ENCODE results near the gene CD8B.
"Not testable (repeated sequence)": the region's sequence is repeated elsewhere in the genome, so short reads cannot be mapped to it uniquely, and the experiment has no call there.

The CD8B gene

DNA sequence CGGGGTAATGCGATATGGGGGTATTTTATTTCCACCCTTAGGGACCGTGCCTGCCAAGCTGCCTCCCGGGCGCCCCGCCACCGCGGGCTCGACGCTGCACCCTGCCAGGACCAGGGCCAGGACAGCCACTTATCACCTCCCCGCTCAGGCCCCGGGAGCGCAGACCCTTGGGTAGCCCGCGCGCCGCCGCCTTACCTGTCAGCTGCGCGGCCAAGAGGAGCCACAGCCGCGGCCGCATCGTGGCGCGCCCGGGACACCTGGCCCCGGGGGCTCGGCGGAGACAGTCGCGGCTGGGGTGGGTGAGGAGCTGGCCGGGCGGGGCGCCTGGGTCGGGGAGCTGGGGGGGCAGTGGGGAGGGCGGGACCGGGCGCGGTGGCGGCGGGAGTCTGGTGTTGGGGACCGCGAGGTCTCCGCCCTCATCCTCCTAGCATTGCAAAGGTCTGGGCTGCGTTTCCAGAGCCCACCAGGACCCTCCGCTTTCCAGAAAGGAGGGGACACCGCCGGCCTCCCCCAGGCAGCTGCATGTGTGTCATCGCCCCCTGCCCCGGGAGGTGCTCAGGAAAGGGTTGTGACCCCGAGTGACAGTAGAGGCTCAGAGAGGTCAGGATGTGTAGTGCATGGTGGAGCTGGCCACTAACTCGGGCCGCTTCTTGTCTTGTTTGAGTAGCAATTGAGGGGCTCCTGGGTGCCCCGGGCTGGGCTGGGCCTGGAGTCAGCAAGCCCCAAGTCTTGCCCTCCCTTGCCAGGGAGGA lies at the start of gene CD8B:
Gene CD8B (minus strand): TSS at position 259 of the 752 bp plus-strand sequence. CDS start 21 bp downstream, at position 238.
- DNase-seq = not testable (repeated sequence)

DNA sequence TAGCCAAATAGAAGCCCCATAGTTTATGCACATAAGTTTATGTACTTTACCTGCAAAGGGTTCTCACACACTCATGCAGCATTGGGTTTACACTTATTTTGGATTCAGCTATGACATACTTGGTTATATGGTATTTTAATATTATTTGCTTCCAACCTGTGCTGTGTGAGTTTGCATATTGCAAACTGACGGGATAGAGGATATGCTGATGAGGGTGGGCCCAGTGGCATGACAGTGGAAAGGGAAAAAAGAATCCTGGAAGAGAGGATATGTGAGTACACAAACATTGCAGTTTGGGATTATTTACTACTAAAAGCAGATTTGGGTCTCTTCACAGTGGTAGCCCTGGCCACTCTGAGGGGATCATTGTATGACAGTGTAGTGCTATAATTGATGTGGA lies 44.2 kb upstream of the CD8B start:
- DNase-seq = not testable (repeated sequence)

DNA sequence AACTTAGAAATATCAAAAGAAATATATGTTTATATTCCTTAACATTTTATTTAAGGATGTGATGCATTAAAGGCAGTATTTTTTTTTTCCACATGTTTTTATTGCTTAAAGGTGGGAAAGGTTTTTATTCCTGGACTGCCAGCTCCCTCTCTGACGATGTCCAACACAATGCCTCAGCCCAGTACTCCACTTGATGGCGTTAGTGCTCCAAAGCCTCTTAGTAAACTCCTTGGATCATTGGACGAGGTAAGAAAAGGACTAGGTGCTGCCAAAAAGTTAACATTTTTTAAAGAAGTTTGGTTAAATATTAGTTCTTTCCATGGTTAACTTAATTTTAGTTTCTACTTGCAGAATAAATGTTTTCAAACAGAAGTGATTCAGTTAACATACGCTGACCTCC lies 39.0 kb upstream of the CD8B start:
- not testable (repeated sequence) for DNase-seq

DNA sequence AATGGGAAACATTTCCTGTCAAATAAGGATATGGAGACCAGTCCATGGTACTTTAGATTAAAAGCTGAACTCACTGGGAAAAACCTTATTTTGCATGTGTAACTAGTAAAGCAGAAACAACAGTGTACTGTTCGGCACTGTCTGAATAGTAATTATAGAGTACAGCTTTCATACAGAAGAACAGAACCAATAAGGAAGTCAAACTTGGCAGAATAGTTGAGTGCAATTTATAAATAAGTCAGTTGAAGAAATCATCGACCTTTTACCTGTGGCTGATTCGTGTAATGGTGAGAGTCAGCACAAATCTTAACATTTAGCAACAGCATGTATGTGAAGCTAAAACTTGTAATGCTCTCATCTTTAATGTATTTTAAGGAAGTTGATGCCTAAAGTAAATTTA lies 24.3 kb upstream of the CD8B start:
- not testable (repeated sequence) for DNase-seq

DNA sequence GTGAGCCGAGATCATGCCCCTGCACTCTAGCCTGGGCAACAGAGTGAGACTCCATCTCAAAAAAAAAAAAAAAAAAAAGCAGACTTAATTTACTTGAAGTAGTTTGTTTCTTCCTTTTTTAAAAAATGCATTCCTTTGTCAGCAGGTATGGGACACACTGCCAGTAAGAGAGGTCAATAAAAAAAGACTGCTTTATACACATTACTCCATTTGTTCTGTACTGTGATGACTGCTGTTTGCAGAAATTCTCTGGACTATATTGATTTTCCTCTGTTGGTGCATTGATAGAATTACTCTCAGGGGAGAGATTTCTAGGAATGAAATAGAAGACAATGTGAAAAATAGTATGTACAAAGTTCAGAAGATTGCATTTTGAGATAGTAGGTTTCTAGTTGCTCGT lies 21.2 kb upstream of the CD8B start:
- DNase-seq = not testable (repeated sequence)

DNA sequence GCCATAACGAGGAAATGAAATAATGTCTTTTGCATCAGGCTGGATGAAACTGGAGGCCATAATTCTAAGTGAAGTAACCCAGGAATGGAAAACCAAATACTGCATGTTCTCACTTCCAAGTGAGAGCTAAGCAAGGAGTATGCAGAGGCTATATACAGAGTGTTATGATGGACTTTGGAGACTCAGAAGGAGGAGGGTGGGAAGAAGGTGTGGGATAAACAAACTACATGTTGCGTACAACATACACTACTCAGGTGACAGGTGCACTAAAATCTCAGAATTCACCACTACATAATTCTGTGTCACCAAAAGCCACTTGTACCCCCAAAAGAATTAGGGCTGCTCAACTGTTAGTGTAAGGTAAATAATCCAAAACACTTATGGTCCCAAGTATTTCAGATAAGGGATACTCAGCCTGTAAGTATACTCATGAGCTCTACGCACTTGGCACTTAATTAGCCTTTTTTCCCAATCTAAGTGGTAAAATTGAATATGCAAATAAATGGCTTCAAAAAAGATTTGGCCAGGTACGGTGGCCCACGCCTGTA lies 20.5 kb upstream of the CD8B start:
- DNase-seq = not testable (repeated sequence)

DNA sequence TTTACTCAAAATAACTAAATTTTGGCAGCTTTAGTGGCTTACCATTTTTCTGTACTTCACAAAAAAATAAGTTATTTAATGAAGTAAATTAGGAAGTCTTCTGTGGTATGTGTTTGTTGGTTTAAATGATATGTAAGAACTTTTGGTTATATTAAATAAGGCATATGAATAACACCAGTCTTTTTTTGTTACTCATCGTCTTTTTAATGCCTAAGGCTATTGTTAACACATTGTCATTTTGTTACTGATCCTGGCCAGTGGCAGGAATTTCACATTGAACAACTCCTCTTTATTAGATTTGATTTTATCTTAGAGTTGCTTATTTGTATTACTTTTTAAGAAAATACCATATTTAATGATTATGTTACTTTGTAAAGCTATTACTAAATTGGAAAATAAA lies 17.3 kb upstream of the CD8B start:
- not testable (repeated sequence) for DNase-seq

DNA sequence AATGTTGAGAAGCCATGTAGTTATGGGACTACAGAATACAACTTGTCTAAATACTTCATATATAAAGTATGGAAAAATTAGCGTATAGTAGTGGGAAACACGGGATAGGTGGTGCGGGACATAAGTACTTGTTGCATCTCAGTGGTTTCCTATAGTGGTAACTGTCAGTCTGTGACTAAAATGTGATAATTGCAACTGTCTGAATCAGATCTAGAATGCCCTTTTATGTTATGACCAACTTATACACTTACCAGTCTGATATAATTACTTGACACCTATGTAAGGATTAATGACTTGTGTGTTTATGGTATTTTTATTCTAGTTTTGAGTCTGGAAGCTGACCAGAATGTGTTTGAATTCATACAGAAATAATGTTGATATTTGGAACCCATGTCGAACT lies 9.3 kb upstream of the CD8B start:
- not testable (repeated sequence) for DNase-seq

DNA sequence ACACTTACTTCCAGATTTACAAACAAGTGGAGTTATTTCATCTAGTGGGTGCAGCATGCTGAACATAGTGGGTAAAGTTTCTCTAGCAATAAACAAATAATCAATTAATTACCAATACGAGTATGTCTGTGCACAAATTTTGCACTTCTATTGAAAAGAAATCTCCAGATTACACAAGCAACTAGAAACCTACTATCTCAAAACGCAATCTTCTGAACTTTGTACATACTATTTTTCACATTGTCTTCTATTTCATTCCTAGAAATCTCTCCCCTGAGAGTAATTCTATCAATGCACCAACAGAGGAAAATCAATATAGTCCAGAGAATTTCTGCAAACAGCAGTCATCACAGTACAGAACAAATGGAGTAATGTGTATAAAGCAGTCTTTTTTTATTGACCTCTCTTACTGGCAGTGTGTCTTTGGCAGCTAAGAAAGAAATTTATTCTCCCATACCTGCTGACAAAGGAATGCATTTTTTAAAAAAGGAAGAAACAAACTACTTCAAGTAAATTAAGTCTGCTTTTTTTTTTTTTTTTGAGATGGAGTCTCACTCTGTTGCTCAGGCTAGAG lies 7.3 kb upstream of the CD8B start:
- not testable (repeated sequence) for DNase-seq

DNA sequence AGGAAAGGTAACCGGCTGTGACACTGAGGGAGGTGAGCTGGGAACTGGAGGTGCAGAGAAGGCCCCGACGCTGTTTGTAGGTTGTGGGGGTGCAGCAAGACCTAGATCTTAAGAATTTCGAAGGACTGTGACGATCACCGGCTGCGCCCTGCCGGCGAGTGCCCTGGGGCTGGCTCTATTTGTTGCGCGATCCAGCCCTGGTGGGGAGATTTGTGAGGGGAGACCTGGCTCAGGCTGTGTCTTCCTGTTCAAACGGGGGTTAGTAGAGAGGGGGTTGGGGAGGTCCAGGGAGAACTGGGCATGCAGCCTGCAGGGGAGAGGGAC lies 656 bp upstream of the CD8B start:
- DNase-seq = not testable (repeated sequence)

DNA sequence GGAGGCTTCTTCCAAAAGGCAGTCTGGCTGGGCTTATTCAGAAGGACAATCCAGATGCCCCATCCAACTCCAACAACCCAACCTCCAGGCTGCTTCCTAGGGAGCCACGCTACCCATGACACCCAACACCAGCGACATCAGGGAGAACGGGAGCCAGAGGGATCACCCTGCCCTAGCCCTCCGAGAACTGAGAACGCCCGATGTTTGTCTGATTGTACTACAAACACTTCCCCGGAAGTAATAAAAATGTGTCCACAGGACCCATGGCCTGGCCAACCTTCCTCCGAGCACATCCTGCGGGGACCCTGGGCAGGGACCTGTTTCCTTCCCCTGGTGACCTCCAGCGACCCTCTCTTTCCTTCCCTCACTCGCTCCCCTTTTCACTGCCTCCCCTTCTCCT lies 511 bp downstream of the CD8B start:
- not testable (repeated sequence) for DNase-seq

DNA sequence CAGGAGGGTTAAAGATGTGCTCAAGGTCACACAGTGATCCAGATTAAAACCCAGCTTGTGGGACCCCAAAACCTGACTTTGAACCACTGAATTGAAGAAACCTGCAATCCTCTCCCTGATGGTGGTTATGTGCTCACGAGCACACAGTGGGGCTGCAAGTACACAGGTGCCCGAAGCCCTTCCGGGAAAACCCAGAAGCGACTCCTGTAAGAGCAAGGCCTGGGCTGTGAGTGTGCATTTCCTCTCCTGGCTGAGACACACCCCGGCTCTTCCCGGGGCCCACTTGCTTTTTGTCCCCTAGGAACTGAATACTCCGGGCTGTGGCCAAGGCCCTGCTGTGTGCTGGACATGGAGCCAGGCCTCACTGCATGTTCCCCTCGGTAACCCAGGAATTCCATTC lies 1.1 kb downstream of the CD8B start:
- DNase-seq = not testable (repeated sequence)

DNA sequence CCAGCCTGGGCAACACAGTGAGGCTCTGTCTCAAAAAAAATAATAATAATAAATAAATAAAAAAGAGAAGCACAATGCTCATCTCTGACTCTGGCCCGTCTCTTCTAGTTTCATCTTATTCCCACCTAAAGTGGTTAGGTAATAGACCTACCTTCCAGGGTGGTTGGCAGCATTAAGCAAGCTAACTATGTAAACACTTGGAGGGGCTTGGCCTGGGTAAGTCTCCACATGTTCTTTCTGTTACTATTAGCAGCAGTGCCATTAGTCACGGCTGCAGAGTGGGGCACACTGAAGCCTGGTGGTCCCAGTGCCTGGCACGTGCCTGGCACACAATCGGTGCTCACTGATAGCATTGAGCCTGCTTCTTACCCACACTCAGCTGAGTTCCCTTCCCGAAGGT lies 4.0 kb downstream of the CD8B start:
- DNase-seq = not testable (repeated sequence)

DNA sequence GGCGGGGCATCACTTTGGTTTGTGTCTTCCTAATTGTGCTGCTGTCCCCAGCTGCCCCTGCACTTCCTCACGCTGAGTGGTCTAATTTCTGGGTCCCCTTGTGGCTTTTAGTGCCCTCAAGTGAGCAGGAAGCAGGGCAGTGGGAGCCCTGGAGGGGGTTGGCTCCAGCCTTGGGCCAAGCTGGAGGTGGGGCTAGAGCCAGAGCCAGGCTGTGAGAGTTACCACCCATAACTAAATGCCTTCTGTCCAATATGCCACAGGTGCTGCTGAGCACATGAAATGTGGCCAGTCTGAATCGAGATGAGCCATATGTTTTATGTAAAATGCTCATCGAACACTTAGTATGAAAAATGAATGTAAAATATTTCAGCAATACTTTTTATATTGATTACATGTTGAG lies 5.2 kb downstream of the CD8B start:
- DNase-seq = not testable (repeated sequence)

DNA sequence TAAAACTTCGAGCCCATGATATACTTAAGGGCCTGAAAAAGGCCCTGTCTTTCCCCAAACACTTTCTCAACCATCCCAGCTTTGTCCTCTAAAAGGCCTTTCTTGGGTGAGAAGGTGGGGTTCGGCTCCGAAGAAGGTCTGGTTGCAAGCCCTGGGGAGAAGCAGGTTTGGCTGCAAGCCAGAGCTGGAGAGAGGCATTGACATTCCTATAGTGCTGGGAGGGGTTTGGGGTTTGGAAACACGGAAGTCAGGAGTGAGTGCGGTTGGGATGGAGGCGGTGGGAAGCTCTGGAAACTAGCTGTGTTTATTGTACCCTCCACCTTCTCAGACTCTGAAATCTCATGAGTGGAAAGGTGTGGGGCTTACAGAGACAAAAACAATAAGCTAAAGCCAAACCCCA lies 5.7 kb downstream of the CD8B start:
- not testable (repeated sequence) for DNase-seq

DNA sequence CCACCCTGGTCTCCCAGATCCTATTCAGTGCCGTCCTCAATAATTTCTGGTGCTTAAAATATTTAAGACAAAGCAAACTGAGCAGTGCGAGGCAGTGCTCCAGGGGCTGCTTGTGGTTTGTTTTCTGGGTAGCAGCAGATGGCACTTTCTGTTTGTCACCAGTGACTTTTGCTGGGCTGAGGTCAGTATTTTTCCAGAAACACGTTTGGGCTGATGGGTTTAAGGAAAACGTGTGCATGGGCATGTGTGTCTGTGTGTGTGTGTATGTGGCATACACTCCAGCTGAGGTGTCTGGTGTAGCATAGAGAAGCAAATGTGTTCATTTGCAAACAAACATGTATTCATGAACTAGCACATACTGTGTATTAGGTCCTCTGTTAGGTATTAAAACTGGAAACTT lies 10.1 kb downstream of the CD8B start:
- not testable (repeated sequence) for DNase-seq

DNA sequence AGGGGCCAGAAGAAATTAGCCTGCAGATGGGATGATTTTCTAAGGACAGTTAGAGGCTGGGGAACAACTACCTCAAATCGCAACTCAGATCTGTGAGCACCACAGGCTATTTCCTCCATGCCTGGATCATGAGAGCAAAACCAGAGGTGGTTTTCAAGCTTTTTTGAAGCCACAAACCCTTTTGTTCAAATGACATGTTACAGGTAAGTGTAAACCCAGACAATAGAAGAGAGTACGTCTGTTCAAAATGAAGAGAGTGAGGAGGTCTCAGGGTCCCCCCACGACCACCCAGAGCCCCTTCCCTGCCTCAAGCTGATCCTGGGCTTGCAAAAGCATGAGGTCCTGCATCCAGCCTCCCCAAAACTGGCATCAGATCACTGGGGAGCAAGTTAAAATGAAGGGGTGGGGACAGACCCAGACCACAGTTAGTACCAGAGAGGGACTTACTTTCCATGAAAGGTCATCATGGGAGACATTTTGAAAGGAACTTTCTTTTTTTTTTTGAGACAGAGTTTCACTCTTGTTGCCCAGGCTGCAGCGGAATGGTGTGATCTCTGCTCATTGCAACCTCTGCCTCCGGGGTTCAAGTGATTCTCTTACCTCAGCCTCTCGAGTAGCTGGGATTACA lies 19.0 kb downstream of the CD8B start:
- not testable (repeated sequence) for DNase-seq

DNA sequence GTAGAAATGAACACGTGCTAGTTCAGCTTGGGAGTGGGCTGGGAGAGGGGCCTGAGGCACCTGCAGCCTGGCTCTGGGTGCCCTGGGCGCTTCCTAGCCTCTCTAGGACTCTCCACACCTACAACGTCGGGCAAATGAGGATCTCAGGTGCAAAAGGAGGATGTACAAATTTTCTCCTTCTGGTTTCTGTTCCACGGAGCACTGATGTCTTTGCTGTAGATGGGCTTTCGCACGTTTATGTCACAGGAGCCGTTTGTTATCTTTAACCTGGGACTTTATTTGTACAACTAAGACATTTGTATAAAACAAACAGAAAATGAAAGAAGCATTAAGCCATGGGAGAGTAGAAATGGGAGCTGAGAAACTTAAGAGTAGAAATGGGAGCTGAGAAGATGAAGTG lies 20.4 kb downstream of the CD8B start:
- not testable (repeated sequence) for DNase-seq

DNA sequence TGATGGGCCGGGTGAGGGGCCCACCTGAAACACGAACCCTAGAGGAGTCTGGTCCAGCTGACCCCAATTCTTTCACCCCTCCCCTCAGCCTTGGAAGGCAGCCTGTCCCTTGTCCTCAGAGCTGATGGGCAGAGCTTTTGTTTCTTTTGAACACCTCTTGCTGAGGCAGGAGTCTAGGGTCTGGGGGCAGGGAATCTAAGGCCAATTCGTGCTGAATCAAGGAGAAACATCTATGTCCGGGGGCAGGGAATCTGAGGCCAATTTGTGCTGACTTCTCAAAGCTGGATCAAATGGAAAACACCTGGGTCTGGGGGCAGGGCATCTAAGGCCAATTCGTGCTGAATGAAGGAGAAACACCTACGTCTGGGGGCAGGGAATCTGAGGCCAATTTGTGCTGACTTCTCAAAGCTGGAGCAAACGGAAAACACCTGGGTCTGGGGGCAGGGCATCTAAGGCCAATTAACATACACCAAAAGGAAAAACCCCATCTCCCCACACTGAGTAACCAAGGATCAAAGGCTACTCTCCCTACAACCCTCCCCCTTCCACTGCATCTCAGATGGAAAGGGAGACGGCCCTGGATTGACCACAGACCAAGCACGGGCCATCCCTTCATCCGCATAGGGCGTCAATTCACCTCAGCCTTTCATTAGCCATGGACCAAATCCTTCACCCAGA lies 21.7 kb downstream of the CD8B start:
- DNase-seq = not testable (repeated sequence)

DNA sequence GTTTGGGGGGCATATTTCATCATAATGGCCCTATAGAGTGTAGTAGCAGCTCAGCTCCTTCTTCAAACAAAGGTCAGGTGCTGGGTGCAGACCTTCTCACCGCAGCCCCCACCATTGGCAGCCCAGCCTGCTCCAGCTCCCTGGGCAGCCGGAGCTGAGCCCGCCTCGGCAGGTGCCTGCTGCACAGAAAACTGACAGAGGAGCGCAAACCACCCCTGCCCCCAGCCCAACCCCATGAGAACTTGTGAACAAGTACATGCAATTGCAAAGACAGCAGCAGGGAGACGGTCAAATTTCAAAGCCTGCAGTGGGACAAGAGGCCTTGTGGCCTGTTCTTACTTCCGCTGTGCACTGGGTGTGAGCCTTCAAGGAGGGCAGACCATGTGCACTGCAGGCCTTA lies 22.2 kb downstream of the CD8B start:
- not testable (repeated sequence) for DNase-seq

DNA sequence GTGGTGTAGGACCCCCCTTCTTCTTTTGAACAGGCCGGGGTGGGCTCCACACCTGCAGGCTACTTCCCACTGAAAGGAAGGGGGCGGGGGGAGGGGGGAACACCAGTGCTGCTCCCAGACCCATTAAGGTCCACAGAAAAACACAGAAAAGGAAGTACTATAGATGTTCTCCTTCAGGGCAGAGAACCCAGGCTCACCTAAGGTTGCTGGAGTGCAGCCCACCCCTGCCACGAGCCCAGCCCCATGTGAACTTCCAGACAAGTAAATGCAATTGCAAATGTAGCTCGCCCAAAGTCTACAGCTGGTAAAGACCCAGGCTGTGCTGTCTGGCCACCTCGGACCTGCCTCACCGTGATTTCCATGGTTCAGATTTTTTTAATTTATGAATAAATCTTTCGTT lies 24.0 kb downstream of the CD8B start:
- not testable (repeated sequence) for DNase-seq

DNA sequence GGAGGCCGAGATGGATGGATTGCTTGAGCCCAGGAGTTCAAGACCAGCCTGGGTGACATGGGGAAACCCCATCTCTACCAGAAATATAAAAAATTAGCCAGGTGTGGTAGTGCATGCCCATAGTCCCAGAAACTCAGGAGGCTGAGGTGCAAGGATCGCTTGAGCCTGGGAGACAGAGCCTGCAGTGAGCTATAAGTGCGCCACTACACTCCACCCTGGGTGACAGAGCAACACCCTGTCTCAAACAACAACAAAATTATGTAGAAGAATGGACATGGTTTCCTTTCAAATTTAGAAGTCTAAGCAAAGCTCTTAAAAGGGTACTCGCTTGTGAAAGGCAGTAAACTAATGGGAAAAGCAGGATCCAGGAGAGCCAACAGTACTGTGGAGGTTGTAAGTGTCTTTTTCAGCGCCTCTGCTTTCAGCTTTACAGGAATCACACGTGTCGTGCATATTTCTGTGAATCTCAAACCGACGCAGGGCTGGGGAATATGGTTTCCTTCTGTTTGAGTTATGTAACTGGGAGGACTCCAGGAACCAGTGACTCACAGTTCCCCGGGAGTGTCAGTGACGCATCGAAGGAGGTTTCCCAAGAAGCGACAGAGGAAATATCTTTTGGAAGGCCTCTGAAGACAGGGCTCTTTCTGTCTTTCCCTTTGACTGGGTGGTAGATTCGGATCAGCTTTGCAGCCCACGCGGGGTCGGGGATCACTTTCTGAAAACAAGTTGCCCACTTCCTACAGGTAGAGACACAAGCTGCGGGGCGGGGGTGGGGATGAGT lies 24.6 kb downstream of the CD8B start:
- not testable (repeated sequence) for DNase-seq

DNA sequence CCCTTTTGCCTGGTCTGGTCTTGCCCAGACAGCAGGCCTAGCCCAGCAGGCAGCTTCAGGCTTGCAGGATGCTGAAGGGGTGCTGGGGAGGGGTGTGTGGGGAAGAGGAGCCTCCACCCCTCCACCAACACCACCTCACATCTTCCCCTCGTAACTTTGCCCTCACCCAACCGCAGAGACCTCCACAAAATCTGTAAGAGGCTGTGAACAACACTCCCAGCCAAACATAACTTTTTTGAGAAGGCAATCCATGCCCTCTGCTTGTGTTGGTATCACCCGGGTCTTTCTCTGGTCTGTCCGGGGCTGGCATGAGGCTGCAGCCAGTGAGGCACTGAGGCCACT lies 26.2 kb downstream of the CD8B start:
- not testable (repeated sequence) for DNase-seq

Data from DMS153 (cell line).